Nephron progenitor cell (in vitro differentiated cells): ENCODE results near the gene DRD4.
A peak's percentile ranks its signal among the peaks of the same experiment; 100 is the strongest.

Experiments
- DNase-seq: peaks from one replicate; pipeline ENCODE4 v3.0.0; 2021
- H3K27ac Mint-ChIP-seq: 2 replicates; pipeline ENCODE4 v1.8.0; 2021; ENCODE audit warnings: mild to moderate bottlenecking, moderate library complexity, mixed read lengths
- H3K27me3 Mint-ChIP-seq: 2 replicates; pipeline ENCODE4 v1.8.0; 2021; ENCODE audit warnings: mild to moderate bottlenecking, low read depth, mixed read lengths; ENCODE audit not compliant: poor library complexity
- H3K36me3 Mint-ChIP-seq: 2 replicates; pipeline ENCODE4 v1.8.0; 2021; ENCODE audit warnings: low read depth, mixed read lengths
- H3K4me1 Mint-ChIP-seq: 2 replicates; pipeline ENCODE4 v1.8.0; 2021; ENCODE audit warnings: mixed read lengths
- H3K4me3 Mint-ChIP-seq: 2 replicates; pipeline ENCODE4 v1.8.0; 2021; ENCODE audit warnings: mild to moderate bottlenecking, moderate library complexity, mixed read lengths
- H3K9me3 Mint-ChIP-seq: 2 replicates; pipeline ENCODE4 v1.8.0; 2021; ENCODE audit warnings: mild to moderate bottlenecking, moderate library complexity, mixed read lengths
- TF ChIP-seq, protein P1 (sequence below): fragments of 200-600 bp; sonication (generic); IDR thresholded peaks from 2 replicates; pipeline ENCODE4 v1.5.0; 2021; ENCODE audit warnings: antibody characterized with exemption

Gene DRD4

DNA sequence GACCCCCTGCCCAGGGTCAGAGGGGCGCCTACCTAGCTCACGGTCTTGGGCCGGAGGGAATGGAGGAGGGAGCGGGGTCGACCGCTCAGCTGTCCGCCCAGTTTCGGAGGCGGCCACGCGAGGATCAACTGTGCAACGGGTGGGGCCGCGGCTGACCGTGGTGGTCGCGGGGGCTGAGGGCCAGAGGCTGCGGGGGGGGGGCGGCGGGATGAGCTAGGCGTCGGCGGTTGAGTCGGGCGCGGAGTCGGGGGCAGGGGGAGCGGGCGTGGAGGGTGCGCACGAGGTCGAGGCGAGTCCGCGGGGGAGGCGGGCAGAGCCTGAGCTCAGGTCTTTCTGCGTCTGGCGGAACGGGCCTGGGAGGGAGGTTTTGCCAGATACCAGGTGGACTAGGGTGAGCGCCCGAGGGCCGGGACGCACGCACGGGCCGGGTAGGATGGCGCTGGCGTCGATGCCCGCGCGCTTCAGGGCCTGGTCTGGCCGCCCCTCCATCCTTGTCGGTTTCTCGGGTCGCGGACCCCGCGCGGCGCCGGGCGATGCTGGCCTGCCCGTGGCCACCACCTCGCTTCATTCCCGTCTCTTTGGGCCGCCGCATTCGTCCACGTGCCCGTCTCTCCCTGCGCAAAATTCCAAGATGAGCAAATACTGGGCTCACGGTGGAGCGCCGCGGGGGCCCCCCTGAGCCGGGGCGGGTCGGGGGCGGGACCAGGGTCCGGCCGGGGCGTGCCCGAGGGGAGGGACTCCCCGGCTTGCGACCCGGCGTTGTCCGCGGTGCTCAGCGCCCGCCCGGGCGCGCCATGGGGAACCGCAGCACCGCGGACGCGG is at the start of gene DRD4:
TSS of gene DRD4 (plus strand) at position 759 of the 822 bp plus-strand sequence. CDS start at position 795, 36 bp downstream.
- TF ChIP-seq, protein P1, sequence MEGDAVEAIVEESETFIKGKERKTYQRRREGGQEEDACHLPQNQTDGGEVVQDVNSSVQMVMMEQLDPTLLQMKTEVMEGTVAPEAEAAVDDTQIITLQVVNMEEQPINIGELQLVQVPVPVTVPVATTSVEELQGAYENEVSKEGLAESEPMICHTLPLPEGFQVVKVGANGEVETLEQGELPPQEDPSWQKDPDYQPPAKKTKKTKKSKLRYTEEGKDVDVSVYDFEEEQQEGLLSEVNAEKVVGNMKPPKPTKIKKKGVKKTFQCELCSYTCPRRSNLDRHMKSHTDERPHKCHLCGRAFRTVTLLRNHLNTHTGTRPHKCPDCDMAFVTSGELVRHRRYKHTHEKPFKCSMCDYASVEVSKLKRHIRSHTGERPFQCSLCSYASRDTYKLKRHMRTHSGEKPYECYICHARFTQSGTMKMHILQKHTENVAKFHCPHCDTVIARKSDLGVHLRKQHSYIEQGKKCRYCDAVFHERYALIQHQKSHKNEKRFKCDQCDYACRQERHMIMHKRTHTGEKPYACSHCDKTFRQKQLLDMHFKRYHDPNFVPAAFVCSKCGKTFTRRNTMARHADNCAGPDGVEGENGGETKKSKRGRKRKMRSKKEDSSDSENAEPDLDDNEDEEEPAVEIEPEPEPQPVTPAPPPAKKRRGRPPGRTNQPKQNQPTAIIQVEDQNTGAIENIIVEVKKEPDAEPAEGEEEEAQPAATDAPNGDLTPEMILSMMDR, result no peak
- DNase-seq, result peak; percentile 64
- Mint-ChIP-seq H3K36me3 (peaks cover 19% of the 10 kb centered on the region), H3K27ac (no peak within 1 kb of the TSS), H3K4me1 (peaks cover 29% of the 10 kb centered on the region), H3K9me3 (no peaks in the 10 kb centered on the region), H3K27me3 (peaks cover 66% of the 10 kb centered on the region), H3K4me3 (peak within 1 kb of the TSS; percentile 83)

DNA sequence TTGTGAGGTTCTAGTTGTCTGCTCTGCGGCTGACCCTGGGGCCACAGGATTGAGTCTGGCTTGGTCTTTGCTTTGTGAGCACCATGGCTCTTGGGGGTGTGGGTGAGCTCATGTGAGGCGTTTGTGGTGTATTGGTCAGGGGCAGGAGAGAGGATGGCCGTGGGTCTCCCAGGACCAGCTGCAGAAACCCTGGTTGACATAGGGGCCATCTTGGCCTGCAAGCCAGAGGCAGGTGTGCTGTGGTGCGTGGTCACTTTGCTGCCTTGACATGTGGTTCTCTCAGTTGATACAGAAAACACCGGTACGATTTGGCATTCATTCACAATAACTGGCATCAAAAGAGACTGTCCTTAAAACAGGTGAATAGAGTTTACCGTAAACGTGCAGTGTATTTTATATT is 49.5 kb upstream of the DRD4 start:
- Mint-ChIP-seq H3K9me3 (no peaks in the 10 kb centered on the region), H3K4me3 (no peak overlapping the region), H3K36me3 (peaks cover 49% of the 10 kb centered on the region), H3K4me1 (no peaks in the 10 kb centered on the region), H3K27ac (peak overlapping the region; percentile 84), H3K27me3 (no peaks in the 10 kb centered on the region)
- TF ChIP-seq, protein P1, result no peak
- no peak for DNase-seq

DNA sequence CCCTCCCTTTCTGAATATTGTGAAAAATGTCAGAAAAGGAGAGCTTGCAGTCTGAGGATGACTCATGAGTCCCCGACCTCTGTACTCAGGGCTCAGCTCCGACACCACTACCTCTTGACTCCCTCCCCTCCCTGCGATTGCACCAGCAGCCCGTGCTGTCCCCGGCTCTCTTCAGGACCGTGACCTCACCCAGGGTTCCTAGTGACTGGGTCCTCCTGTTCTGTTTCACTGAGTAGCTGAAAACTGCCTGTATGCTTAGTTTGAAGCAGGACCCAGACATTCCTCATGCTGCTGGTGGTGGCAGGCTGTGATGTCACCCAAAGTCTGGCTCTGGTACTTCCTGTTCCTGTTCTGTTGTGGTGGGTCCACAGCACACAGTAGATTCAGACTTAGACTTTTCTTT is 49.1 kb upstream of the DRD4 start:
- Mint-ChIP-seq H3K36me3 (peaks cover 51% of the 10 kb centered on the region), H3K4me3 (no peak overlapping the region), H3K9me3 (no peaks in the 10 kb centered on the region), H3K4me1 (no peaks in the 10 kb centered on the region), H3K27ac (peak overlapping the region; percentile 71), H3K27me3 (no peaks in the 10 kb centered on the region)
- DNase-seq, result no peak
- TF ChIP-seq, protein P1, result no peak

DNA sequence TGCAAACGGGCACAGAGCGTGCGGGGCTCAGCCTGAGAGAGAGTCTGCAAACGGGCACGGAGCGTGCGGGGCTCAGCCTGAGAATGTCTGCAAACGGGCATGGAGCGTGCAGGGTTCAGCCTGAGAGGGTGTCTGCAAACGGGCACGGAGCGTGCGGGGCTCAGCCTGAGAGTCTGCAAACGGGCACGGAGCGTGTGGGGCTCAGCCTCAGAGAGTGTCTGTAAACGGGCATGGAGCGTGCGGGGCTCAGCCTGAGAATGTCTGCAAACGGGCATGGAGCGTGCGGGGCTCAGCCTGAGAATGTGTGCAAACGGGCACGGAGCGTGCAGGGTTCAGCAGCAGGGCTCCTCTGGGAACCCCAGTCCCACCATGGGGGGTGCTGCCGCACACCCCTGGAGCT is 47.3 kb upstream of the DRD4 start:
- TF ChIP-seq, protein P1, result no peak
- Mint-ChIP-seq H3K4me3 (no peak overlapping the region), H3K36me3 (peaks cover 68% of the 10 kb centered on the region), H3K4me1 (no peaks in the 10 kb centered on the region), H3K27me3 (no peaks in the 10 kb centered on the region), H3K9me3 (no peaks in the 10 kb centered on the region), H3K27ac (no peak overlapping the region)
- no peak for DNase-seq

DNA sequence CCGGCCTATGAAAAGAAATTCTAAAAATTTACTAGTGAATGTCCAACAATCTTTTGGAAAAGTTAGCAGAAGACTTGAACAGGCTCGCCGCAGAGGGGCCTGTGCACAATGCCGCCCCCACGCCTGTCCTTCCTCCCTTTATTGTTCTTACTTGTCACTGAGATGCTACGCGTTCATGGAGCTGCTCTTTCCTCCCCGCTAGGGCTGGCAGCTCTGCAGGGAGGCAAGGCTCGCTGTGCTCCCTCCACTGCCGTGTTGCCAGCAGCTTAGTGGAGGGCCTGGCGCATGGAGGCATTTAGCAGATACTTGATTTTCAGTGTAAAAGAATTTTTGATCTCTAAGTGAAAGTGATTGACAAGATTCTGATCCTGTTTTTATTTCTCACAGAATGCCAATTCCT is 46.1 kb upstream of the DRD4 start:
- H3K4me1 Mint-ChIP-seq, result no peaks in the 10 kb centered on the region
- no peaks in the 10 kb centered on the region for H3K9me3 Mint-ChIP-seq
- H3K36me3 Mint-ChIP-seq, result peaks cover 73% of the 10 kb centered on the region
- DNase-seq, result no peak
- no peak overlapping the region for H3K4me3 Mint-ChIP-seq
- H3K27ac Mint-ChIP-seq, result peak overlapping the region; percentile 52
- no peaks in the 10 kb centered on the region for H3K27me3 Mint-ChIP-seq
- TF ChIP-seq, protein P1, result no peak

DNA sequence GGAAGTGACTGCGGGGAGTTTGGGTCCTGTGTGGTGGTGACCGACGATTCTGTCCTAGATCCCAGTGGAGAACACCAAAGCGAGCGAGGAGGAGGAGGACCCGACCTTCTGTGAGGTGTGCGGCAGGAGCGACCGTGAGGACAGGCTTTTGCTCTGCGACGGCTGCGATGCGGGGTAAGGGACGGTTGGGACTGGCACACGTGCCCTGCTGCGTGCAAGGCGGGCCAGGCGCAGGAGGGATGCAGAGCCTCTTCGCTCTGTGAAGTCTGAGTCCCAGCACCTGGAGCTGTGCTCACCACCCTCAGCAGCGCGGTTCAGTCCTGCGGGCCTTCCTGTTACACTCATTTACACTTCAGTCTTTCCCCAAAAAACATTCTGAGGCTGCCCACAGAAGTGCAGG is 44.6 kb upstream of the DRD4 start:
- peaks cover 71% of the 10 kb centered on the region for H3K36me3 Mint-ChIP-seq

More for the DNA sequence above, 44.6 kb upstream of the DRD4 start:
- Mint-ChIP-seq H3K9me3 (no peaks in the 10 kb centered on the region), H3K4me1 (no peaks in the 10 kb centered on the region), H3K27me3 (no peaks in the 10 kb centered on the region), H3K4me3 (no peak overlapping the region), H3K27ac (peak overlapping the region; percentile 82)
- TF ChIP-seq, protein P1, result no peak
- DNase-seq, result no peak
